ENCODE results near the gene ZNF157.
A peak's percentile ranks its signal among the peaks of the same experiment; 100 is the strongest.
"Not testable (repeated sequence)": the region's sequence is repeated elsewhere in the genome, so short reads cannot be mapped to it uniquely, and the experiment has no call there.

ZNF157 gene

GRCh38 chrX:47370278-47370677 lies at the start of gene ZNF157:
Gene ZNF157 (plus strand): TSS chrX:47370578. CDS start chrX:47370669, 91 bp downstream.
- no peak for DNase-seq

GRCh38 chrX:47321386-47321785 lies 49.0 kb upstream of the ZNF157 start:
- DNase-seq, result no peak

GRCh38 chrX:47321823-47322371 lies 48.5 kb upstream of the ZNF157 start:
- DNase-seq, result no peak

- no peak for DNase-seq
Measured at GRCh38 chrX:47327902-47328301, 42.5 kb upstream of the ZNF157 start.

GRCh38 chrX:47332729-47333128 lies 37.6 kb upstream of the ZNF157 start:
- not testable (repeated sequence) for DNase-seq

- no peak for DNase-seq
Measured at GRCh38 chrX:47351706-47352105, 18.7 kb upstream of the ZNF157 start.

GRCh38 chrX:47358387-47359065 lies 11.9 kb upstream of the ZNF157 start:
- peak; percentile 16 for DNase-seq

- DNase-seq, result no peak
Measured at GRCh38 chrX:47360423-47361179, 9.8 kb upstream of the ZNF157 start.

- no peak for DNase-seq
Measured at GRCh38 chrX:47361538-47362511, 8.6 kb upstream of the ZNF157 start.

GRCh38 chrX:47366041-47366722 lies 4.2 kb upstream of the ZNF157 start:
- DNase-seq, result peak; percentile 52

- no peak for DNase-seq
Measured at GRCh38 chrX:47373198-47373597, 2.8 kb downstream of the ZNF157 start.

GRCh38 chrX:47380268-47380667 lies 9.9 kb downstream of the ZNF157 start:
- DNase-seq, result peak; percentile 54

- not testable (repeated sequence) for DNase-seq
Measured at GRCh38 chrX:47380837-47381236, 10.5 kb downstream of the ZNF157 start.

- DNase-seq, result peak; percentile 47
Measured at GRCh38 chrX:47384502-47384901, 14.1 kb downstream of the ZNF157 start.

GRCh38 chrX:47390780-47391179 lies 20.4 kb downstream of the ZNF157 start:
- no peak for DNase-seq

- no peak for DNase-seq
Measured at GRCh38 chrX:47413179-47413594, 42.8 kb downstream of the ZNF157 start.

- DNase-seq, result no peak
Measured at GRCh38 chrX:47420265-47420664, 49.9 kb downstream of the ZNF157 start.

- DNase-seq, result no peak
Measured at GRCh38 chrX:47420962-47421361, 50.6 kb downstream of the ZNF157 start.

- DNase-seq, result no peak
Measured at GRCh38 chrX:47422444-47422843, 52.1 kb downstream of the ZNF157 start.

- DNase-seq, result no peak
Measured at GRCh38 chrX:47430925-47431324, 60.5 kb downstream of the ZNF157 start.

- no peak for DNase-seq
Measured at GRCh38 chrX:47446431-47446830, 76.1 kb downstream of the ZNF157 start.

- DNase-seq, result no peak
Measured at GRCh38 chrX:47446971-47447370, 76.6 kb downstream of the ZNF157 start.
